Thyroid gland (tissue), 4 donors: ENCODE measurements around the gene VLDLR. TPM values are rescaled to one million over a fixed set of nuclear protein-coding genes. Genes with fewer than 3 reads are reported as not detected.

Experiments
- DNase-seq, 2 donors: peaks; one replicate each; pipeline ENCODE4 v3.0.0-alpha.2; 2019
- H3K27ac ChIP-seq, 3 donors: fragments of 200-600 bp; sonication (generic); 1 replicate in 2 of 3; 2 replicates in 1 of 3; pipeline ENCODE4 v1.5.1; 2016 to 2019; ENCODE audit warnings: mild to moderate bottlenecking in 1 of 3, moderate library complexity in 1 of 3
- H3K27me3 ChIP-seq: fragments of 200-600 bp; sonication (generic); one replicate; pipeline ENCODE4 v1.5.1; 2019
- H3K36me3 ChIP-seq, 2 donors: fragments of 200-600 bp; sonication (generic); one replicate each; pipeline ENCODE4 v1.5.1; 2016 to 2019
- H3K4me1 ChIP-seq, 2 donors: fragments of 200-600 bp; sonication (generic); one replicate each; pipeline ENCODE4 v1.5.1; 2017 to 2019
- H3K4me3 ChIP-seq, 3 donors: fragments of 200-600 bp; sonication (generic); replicated peaks in 1 of 3; 1 replicate in 2 of 3; 2 replicates in 1 of 3; pipeline ENCODE4 v1.5.1; 2016; ENCODE audit warnings: mild to moderate bottlenecking in 1 of 3
- H3K9me3 ChIP-seq: fragments of 200-600 bp; sonication (generic); one replicate; pipeline ENCODE4 v1.5.1; 2017
- POLR2A ChIP-seq, 2 donors: fragments of 450-650 bp; IDR thresholded peaks; one replicate each; pipeline ENCODE4 v1.6.1; 2017; ENCODE audit warnings: antibody characterized with exemption in 2 of 2, mild to moderate bottlenecking in 2 of 2, moderate library complexity in 1 of 2
- WGBS, 2 donors: methylation state at CpG; one replicate each; pipeline ENCODE4 v1.1.5; 2017; 5-methylcytosine and 5-hydroxymethylcytosine counted together
- intact Hi-C: fragments of 100-400 bp; cut with DNase I; formaldehyde crosslinking; loops from one replicate; pipeline ENCODE4 v1.15.1; 2023
- total RNA-seq, 4 donors: library from RNA; depleted of rRNA; stranded (reverse); fragments of >200 nt; gene quantifications; one replicate each; pipeline ENCODE4 v1.2.3, GENCODE V29; 2016
- TF ChIP-seq, protein P1 (sequence below), 6 experiments: fragments of 200-600 bp in 3 of 6; fragments of 450-650 bp in 3 of 6; sonication (generic) in 3 of 6; IDR thresholded peaks; one replicate each; pipeline ENCODE4 v1.5.1; 2016 to 2019; ENCODE audit warnings: antibody characterized with exemption in 6 of 6, mild to moderate bottlenecking in 2 of 6, inconsistent platforms in 1 of 6, moderate library complexity in 1 of 6

The VLDLR gene
- total RNA-seq, 4 donors from 2014 or later, result 14.2 to 59.2 (median 46.0) TPM

DNA sequence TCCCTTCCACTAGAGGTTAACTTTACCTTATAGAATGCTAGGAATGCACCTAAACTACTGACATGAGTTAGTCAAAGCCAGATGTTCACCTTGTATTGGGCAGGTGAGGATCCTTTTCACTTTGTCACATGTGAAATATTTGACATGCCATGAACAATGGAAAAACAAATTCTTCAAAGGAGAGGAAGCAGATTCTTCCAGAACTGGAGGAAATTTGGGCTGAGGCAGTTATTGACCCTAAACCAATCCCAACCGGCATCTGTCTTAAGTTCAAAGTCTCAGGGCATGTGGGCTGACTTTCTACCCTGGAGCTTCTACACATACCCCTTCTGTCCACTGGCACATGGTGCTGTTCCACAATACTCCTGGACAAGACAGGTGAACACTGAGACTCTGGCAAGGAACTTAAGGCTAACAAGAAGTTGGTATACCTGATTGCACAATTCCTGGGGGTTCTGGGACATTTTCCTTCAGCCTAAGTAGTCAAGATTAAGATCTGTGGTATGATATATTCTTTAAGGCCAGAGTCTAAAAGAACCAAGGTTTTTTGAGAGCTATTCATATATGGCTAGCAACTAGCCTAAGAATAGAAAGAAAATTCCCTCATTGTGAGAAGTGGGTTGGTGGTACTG, 2.6 kb downstream of the VLDLR start:
- DNase-seq, result no peak
- TF ChIP-seq, protein P1, sequence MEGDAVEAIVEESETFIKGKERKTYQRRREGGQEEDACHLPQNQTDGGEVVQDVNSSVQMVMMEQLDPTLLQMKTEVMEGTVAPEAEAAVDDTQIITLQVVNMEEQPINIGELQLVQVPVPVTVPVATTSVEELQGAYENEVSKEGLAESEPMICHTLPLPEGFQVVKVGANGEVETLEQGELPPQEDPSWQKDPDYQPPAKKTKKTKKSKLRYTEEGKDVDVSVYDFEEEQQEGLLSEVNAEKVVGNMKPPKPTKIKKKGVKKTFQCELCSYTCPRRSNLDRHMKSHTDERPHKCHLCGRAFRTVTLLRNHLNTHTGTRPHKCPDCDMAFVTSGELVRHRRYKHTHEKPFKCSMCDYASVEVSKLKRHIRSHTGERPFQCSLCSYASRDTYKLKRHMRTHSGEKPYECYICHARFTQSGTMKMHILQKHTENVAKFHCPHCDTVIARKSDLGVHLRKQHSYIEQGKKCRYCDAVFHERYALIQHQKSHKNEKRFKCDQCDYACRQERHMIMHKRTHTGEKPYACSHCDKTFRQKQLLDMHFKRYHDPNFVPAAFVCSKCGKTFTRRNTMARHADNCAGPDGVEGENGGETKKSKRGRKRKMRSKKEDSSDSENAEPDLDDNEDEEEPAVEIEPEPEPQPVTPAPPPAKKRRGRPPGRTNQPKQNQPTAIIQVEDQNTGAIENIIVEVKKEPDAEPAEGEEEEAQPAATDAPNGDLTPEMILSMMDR (IDR thresholded peaks at IDR 0.05), result no peak
- TF ChIP-seq POLR2A (IDR thresholded peaks at IDR 0.05), result no peak
- no peak overlapping the region for H3K4me3 ChIP-seq
- WGBS, 2 donors, result 80 to 88% methylated on average over 1 of the region's 1 CpG
- no peaks in the 10 kb centered on the region for H3K36me3 ChIP-seq
- H3K4me1 ChIP-seq, result peaks cover 20 to 32% of the 10 kb centered on the region in 2 donors
- H3K9me3 ChIP-seq, result no peaks in the 10 kb centered on the region
- H3K27me3 ChIP-seq, result no peaks in the 10 kb centered on the region
- intact Hi-C loops, result no loop called here
- peak overlapping the region in 2 of 3 donors; percentile 78 to 92 for H3K27ac ChIP-seq

DNA sequence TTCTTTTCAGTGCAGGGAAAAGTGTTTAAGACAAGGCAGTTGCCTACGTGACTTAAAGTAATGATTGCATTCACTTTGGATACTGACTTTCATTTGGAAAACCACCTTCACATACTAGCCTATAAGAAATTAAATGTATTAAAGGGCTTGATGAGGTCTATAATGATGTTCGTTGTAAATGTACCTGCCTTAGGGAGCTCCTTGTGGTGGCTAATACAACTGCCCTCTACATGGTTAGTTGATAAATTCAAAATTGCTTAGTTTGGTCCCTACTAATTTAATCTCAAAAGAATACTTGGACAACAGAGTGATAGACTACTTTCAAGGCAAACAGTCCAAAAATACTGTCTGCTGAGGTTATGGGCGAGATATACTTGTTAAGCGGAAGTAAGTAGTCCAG, 3.8 kb downstream of the VLDLR start:
- Histone ChIP-seq H3K4me3 (no peak overlapping the region), H3K27ac (peak overlapping the region in 1 of 3 donors; percentile 29), H3K36me3 (no peaks in the 10 kb centered on the region), H3K4me1 (peaks cover 20 to 33% of the 10 kb centered on the region in 2 donors), H3K27me3 (no peaks in the 10 kb centered on the region), H3K9me3 (no peaks in the 10 kb centered on the region)
- WGBS, 2 donors, result 84 to 87% methylated on average over 4 of the region's 4 CpGs
- TF ChIP-seq, protein P1 (IDR thresholded peaks at IDR 0.05), result peak in 3 of 6 experiments; percentile 22 to 37 (median 33)
- TF ChIP-seq POLR2A (IDR thresholded peaks at IDR 0.05), result no peak
- no peak for DNase-seq
- intact Hi-C loops, result no loop called here

DNA sequence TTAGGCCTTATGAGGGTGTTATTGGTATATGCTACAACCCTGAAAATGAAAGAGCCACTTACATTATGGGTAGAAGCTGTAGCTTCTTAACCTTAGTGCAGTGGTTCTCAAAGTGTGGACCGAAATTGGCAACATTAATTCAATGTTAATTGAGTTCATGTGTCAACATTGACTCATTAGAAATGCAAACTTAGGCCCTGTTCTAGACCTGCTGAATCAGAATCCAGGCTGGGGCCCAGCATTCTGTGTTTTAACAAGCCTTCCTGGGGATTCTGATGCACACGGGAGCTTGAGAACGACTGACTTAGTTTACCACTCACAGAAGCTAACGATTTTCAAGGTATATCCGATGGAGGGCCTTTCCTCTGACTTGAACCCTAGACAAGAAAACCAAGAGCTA, 7.3 kb downstream of the VLDLR start:
- intact Hi-C loops, result no loop called here
- Histone ChIP-seq H3K4me1 (peaks cover 33 to 36% of the 10 kb centered on the region in 2 donors), H3K9me3 (no peaks in the 10 kb centered on the region), H3K36me3 (no peaks in the 10 kb centered on the region), H3K27ac (peak overlapping the region in 1 of 3 donors; percentile 69), H3K4me3 (no peak overlapping the region), H3K27me3 (no peaks in the 10 kb centered on the region)
- no peak for DNase-seq
- 95% methylated on average over 5 of the region's 5 CpGs for WGBS, 2 donors
- no peak for TF ChIP-seq POLR2A (IDR thresholded peaks at IDR 0.05)
- TF ChIP-seq, protein P1 (IDR thresholded peaks at IDR 0.05), result no peak

DNA sequence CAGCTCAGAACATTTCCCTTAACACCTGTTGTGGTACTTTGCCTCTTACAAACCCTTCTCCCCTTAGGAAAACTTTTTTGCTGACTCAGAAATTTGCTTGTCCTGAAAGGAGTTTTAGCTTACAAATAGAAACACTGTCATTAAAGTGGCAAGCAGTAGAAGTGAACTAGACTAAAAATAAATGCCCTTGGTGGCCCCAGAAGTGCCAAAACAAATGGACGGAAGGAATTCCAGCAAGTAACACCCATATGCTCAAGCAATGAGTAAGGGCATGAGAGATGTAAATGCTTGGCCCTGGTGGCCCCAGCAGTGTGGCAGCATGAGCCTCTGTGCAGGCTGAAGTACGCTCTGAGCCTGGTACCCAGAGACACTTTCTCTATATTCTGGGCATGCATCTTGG, 8.6 kb downstream of the VLDLR start:
- no peak for TF ChIP-seq POLR2A (IDR thresholded peaks at IDR 0.05)
- TF ChIP-seq, protein P1 (IDR thresholded peaks at IDR 0.05), result no peak
- intact Hi-C loops, result no loop called here
- WGBS, 2 donors, result 58 to 83% methylated on average over 2 of the region's 2 CpGs
- H3K36me3 ChIP-seq, result no peaks in the 10 kb centered on the region
- no peak overlapping the region for H3K4me3 ChIP-seq
- H3K27me3 ChIP-seq, result no peaks in the 10 kb centered on the region
- peak overlapping the region in 1 of 3 donors; percentile 69 for H3K27ac ChIP-seq
- peaks cover 21 to 24% of the 10 kb centered on the region in 2 donors for H3K4me1 ChIP-seq
- no peaks in the 10 kb centered on the region for H3K9me3 ChIP-seq
- DNase-seq, result peak in 1 of 2 donors; percentile 12

DNA sequence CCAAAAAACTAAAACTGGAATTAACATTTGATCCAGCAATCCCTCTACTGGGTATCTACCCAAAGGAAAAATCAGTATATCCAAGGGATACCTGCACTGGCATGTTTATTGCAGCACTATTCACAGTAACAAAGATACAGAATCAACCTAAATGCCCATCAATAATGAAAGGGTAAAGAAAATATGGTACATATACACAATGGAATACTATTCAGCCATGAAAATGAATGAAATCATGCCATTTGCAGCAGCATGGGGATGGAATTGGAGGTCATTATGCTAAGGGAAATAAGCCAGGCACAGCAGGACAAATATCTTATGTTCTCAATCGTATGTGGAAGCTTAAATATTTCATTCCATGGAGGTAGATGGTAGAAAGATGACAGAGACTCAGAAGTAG, 9.7 kb downstream of the VLDLR start:
- DNase-seq, result no peak
- H3K4me3 ChIP-seq, result no peak overlapping the region
- H3K36me3 ChIP-seq, result no peaks in the 10 kb centered on the region
- 90 to 94% methylated on average over 1 of the region's 1 CpG for WGBS, 2 donors
- H3K27me3 ChIP-seq, result no peaks in the 10 kb centered on the region
- peaks cover 14 to 20% of the 10 kb centered on the region in 2 donors for H3K4me1 ChIP-seq
- intact Hi-C loops, result no loop called here
- peak overlapping the region in 1 of 3 donors; percentile 19 for H3K27ac ChIP-seq
- no peak for TF ChIP-seq POLR2A (IDR thresholded peaks at IDR 0.05)
- TF ChIP-seq, protein P1 (IDR thresholded peaks at IDR 0.05), result no peak
- H3K9me3 ChIP-seq, result no peaks in the 10 kb centered on the region
